PC-3 (cell line): Measurements from ENCODE around the gene PRDX5.

Experiments
- CTCF ChIP-seq: fragments of 300-600 bp; sonication (generic); conservative IDR thresholded peaks from 2 replicates; pipeline ENCODE4 v1.5.1; 2017; ENCODE audit warnings: antibody characterized with exemption, low read depth, mild to moderate bottlenecking, low read length
- EZH2 ChIP-seq: fragments of 300-600 bp; sonication (generic); IDR thresholded peaks from one replicate; pipeline ENCODE4 v1.6.1; 2017; ENCODE audit warnings: antibody characterized with exemption, mild to moderate bottlenecking, low read length; ENCODE audit not compliant: unreplicated experiment

DNA sequence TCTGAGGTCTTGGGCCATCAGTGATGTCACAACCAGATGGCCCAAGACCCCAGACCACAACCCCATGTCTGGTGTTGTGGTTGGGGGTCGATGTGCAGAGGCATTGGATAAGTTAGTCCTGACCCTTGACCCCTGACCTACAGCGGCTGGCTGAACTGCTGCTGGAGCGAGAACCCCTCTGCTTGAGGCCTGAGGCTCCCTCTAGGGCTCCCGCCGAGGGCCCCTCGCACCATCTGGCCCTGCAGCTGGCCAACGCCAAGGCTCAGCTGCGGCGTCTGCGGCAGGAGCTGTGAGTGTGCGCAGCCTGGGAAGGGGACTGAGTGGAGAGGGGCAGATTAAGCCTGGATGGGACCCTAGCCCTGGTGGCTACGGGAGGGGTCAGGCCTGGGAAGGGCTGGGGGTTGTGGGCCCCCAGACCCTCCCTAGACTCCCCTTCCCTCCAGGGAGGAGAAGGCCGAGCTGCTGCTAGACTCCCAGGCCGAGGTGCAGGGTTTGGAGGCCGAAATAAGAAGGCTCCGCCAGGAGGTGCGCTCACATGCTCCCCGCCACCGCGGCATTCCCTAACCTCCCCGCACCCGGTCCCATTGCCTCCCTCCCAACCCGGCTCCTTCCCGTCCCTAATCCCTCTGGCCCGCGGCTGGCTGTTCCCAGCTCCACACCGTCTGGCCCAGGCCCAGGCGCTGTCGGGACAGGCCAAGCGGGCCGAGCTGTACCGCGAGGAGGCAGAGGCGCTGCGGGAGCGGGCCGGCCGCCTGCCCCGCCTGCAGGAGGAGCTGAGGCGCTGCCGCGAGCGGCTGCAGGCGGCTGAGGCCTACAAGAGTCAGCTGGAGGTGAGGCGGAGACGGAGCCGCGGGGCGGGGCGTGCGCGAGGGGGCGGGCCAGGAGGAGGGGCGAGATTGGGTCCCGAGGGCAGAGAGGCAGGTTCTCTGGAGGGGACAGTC lies 24.2 kb downstream of the PRDX5 start:
- TF ChIP-seq CTCF, result peak; percentile 61
- no peak for TF ChIP-seq EZH2
